ENCODE measurements around the gene JUND. TPM values are rescaled to one million over a fixed set of nuclear protein-coding genes. Genes with fewer than 3 reads are reported as not detected.

Gene JUND
- total and polyA plus RNA-seq, 2 of the 8 experiments (the other 6 are each of a cell fraction or from before 2014, with no cell fraction given): 54.0 to 77.5 TPM

GRCh38 chr19:18326772-18327171 is 45.4 kb upstream of the JUND start:
- DNase-seq (ENCODE audit: low read depth in 1 of 2, low spot score in 2 of 2) (no peak), FAIRE-seq (no peak)
- H2BK120ac ChIP-seq (replicated peaks; ENCODE audit: low read depth, low read length): no peak overlapping the region
- no peaks in the 10 kb centered on the region for H3K36me3 ChIP-seq (ENCODE audit: control insufficient read depth in 2 of 4, insufficient read depth in 4 of 4, low read length in 3 of 4)
- H3K14ac ChIP-seq (ENCODE audit: insufficient read length): no peak overlapping the region
- H3K4ac ChIP-seq (replicated peaks; ENCODE audit: insufficient read length, low read depth, low read length): no peak overlapping the region
- no peak overlapping the region for H3K18ac ChIP-seq (ENCODE audit: extremely low read depth, low read length)
- no peak overlapping the region for H3K23ac ChIP-seq (ENCODE audit: insufficient read length)
- no peak overlapping the region for H4K5ac ChIP-seq (ENCODE audit: insufficient read length, low read depth, low read length)
- WGBS, 2 experiments (ENCODE audit: extremely low coverage in 1 of 2, insufficient coverage in 1 of 2, insufficient read length in 1 of 2, insufficient replicate concordance in 2 of 2, low coverage in 1 of 2, low lambda C conversion rate in 2 of 2, missing lambda C conversion rate in 1 of 2): 93% methylated on average over 5 of the region's 5 CpGs; no CpG with 5 or more reads in 1 of the 2 experiments
- H2AFZ ChIP-seq (ENCODE audit: low read length): no peak overlapping the region
- peak overlapping the region; percentile 53; the same call in 1 of the 2 replicates for H2BK15ac ChIP-seq (ENCODE audit: low read length)
- ChIA-PET CTCF (ENCODE audit: partially characterized antibody) (interaction anchor here (0.6 to 7.7 kb wide), 12 partner anchors 12 to 232 kb away, joined by 3 to 179 read pairs (median 9); partner anchors contain the start of genes IQCN, JUND and PGPEP1), POLR2A (ENCODE audit: partially characterized antibody) (interaction anchor here (0.6 to 20.2 kb wide), 5 partner anchors 11 to 71 kb away, joined by 3 to 224 read pairs (median 4); partner anchors contain the start of genes IQCN and JUND)
- no peak overlapping the region for H3K9ac ChIP-seq (replicated peaks in 1 of 4; ENCODE audit: extremely low read depth in 1 of 4, low read depth in 3 of 4, low read length in 3 of 4)
- no peak overlapping the region for H2BK5ac ChIP-seq (ENCODE audit: low read depth, low read length)
- no peaks in the 10 kb centered on the region for H3K27me3 ChIP-seq (replicated peaks in 1 of 4; ENCODE audit: control insufficient read depth in 3 of 4, extremely low read depth in 1 of 4, insufficient read depth in 3 of 4, low read length in 3 of 4)
- no peak overlapping the region for H3K4me2 ChIP-seq (ENCODE audit: insufficient read depth in 1 of 2, low read depth in 2 of 2, low read length in 2 of 2)
- no peaks in the 10 kb centered on the region for H3K79me1 ChIP-seq (ENCODE audit: low read depth, low read length)
- peaks cover 3 to 13% (median 9%) of the 10 kb centered on the region in 4 experiments; a peak in 6 of 7 replicates for H3K4me1 ChIP-seq (replicated peaks in 1 of 4; ENCODE audit: control insufficient read depth in 3 of 4, insufficient read depth in 4 of 4, low read length in 3 of 4)
- no peak overlapping the region for H4K91ac ChIP-seq (replicated peaks; ENCODE audit: insufficient read length, low read length)
- H4K20me1 ChIP-seq (replicated peaks in 1 of 2; ENCODE audit: control insufficient read depth in 1 of 2, insufficient read depth in 2 of 2, low read length in 2 of 2): no peaks in the 10 kb centered on the region
- no peak overlapping the region for H2AK5ac ChIP-seq (ENCODE audit: low read depth, low read length)
- H3K9me3 ChIP-seq (ENCODE audit: insufficient read depth in 2 of 2, low read depth in 1 of 2, low read length in 1 of 2): no peaks in the 10 kb centered on the region
- H4K8ac ChIP-seq (ENCODE audit: extremely low read depth, insufficient read depth, low read length): no peak overlapping the region
- H3K4me3 ChIP-seq (ENCODE audit: extremely low read depth in 1 of 4, insufficient read depth in 2 of 4, low read depth in 3 of 4, low read length in 4 of 4): no peak overlapping the region
- no peaks in the 10 kb centered on the region for H3K23me2 ChIP-seq (ENCODE audit: low read depth, low read length)
- H3K56ac ChIP-seq (replicated peaks; ENCODE audit: insufficient read length, low read depth, low read length): no peak overlapping the region
- no peak overlapping the region for H3K27ac ChIP-seq (ENCODE audit: low read depth, low read length)
- H2BK20ac ChIP-seq (ENCODE audit: low read length): no peak overlapping the region
- H3K79me2 ChIP-seq (ENCODE audit: control insufficient read depth in 1 of 2, insufficient read depth in 2 of 2, low read length in 2 of 2): peaks cover 2 to 9% of the 10 kb centered on the region in 2 experiments; a peak in 2 of 4 replicates
- no peak overlapping the region for H2BK12ac ChIP-seq (ENCODE audit: low read depth, low read length)
- no peak for TF ChIP-seq SP4 (IDR thresholded peaks at IDR 0.05; ENCODE audit: low read length)
- TF ChIP-seq ZNF274 (IDR thresholded peaks at IDR 0.05; ENCODE audit: borderline replicate concordance, extremely low read depth, low read length): no peak
- no peak for TF ChIP-seq BACH1 (IDR thresholded peaks at IDR 0.05; ENCODE audit: low read length)
- no peak for TF ChIP-seq HDAC2 (IDR thresholded peaks at IDR 0.05; ENCODE audit: borderline replicate concordance in 1 of 2, low read depth in 2 of 2, low read length in 2 of 2)
- no peak for TF ChIP-seq CEBPB (IDR thresholded peaks at IDR 0.05; ENCODE audit: low read depth, low read length)
- no peak for TF ChIP-seq GABPA (IDR thresholded peaks at IDR 0.05; ENCODE audit: borderline replicate concordance, insufficient read depth, low read length)
- no peak for TF ChIP-seq ATF3 (IDR thresholded peaks at IDR 0.05; ENCODE audit: insufficient read depth, low read depth, low read length)
- no peak for TF ChIP-seq EP300 (IDR thresholded peaks at IDR 0.05; ENCODE audit: borderline replicate concordance in 1 of 2, low read depth in 2 of 2, low read length in 2 of 2)
- TF ChIP-seq CHD2 (IDR thresholded peaks at IDR 0.05; ENCODE audit: low read length): no peak
- TF ChIP-seq GTF2F1 (IDR thresholded peaks at IDR 0.05; ENCODE audit: borderline replicate concordance, low read depth, low read length): no peak
- TF ChIP-seq KDM4A (IDR thresholded peaks at IDR 0.05; ENCODE audit: low read depth, low read length, severe bottlenecking): no peak
- TF ChIP-seq CBX5 (IDR thresholded peaks at IDR 0.05; ENCODE audit: low read depth, low read length): no peak
- TF ChIP-seq BRCA1 (IDR thresholded peaks at IDR 0.05; ENCODE audit: low read depth, low read length): no peak

Measured in H1 (cell line).